ENCODE measurements around the gene ATXN7L2.
A peak's percentile ranks its signal among the peaks of the same experiment; 100 is the strongest.

Gene ATXN7L2

DNA sequence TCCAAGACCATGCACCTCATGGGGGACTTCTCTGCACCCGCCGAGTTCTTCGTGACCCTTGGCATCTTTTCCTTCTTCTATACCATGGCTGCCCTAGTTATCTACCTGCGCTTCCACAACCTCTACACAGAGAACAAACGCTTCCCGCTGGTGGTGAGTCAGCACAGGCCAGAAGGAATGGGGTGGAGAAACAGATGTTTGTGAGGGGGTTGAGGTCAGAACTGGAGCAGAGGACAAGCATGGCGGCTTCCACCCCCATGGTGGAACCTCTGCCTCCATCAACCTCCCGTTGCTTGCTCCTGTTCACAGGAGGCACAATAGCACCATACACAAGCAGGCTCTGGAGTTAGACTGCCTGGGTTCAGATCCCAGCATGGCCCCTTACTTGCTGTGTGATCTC lies 6.9 kb upstream of the ATXN7L2 start:
- DNase-seq, result no peak

DNA sequence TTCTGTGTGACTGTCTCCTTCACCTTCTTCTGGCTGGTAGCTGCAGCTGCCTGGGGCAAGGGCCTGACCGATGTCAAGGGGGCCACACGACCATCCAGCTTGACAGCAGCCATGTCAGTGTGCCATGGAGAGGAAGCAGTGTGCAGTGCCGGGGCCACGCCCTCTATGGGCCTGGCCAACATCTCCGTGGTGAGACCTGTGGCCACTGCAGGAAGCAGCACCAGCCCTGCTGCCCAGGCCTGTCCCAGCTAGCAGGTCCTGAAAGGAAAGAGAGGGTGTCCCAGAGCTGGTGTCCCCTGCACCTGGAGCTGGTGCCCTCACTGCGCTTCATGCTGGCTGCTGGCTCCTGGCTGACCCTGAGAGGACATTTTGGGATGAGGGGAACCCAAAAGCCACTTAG lies 5.9 kb upstream of the ATXN7L2 start:
- DNase-seq, result no peak

DNA sequence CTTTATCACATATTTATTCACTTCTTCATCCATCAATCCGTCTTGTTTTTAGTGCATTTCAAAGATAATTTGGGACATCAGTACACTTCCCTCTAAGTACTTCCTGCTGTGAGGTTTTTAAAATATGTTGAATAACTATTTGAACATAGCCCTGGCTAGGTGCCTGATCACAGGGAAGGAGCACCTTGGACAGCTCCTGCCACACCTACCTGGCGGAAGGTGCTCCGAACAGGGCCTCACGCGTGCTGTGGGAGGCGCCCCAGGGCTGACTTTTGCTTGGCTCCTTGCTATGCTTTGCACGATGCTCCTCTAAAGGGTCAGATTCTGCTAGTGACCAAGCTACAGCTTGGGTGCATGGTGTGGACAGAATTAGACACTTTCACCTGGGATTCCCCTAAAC lies 4.9 kb upstream of the ATXN7L2 start:
- peak in 1 of 4 experiments; percentile 24 for DNase-seq

DNA sequence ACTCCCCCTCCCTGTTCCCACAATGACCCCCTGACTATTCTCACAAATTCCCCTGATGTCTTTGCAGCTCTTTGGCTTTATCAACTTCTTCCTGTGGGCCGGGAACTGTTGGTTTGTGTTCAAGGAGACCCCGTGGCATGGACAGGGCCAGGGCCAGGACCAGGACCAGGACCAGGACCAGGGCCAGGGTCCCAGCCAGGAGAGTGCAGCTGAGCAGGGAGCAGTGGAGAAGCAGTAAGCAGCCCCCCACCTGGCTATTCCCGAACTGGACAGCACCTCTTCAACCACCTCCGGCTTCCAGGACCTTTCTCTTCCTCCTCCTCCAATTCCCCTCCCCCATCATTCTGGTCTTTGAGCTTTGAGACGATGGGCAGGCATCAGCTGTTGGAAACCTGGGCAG lies 4.4 kb upstream of the ATXN7L2 start:
- DNase-seq, result no peak

DNA sequence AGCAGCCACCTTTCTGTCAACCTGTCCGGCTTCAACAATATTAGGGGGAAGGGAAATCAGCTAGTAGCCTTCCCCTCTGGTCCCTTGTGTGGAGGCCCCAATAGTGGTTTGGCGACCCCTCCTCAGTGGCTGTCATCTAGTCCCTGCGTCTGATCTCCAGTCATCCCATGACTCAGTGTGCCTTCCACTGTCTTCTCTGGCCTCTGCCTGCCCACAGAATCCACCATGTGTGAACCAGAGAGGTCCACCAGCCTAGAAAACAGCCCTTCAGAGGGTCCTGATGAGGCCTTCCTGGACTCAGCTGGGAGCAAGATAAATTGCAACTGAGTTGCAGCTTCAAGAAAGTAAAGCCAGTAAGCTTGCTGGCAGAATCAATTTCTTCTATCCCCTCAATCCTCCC lies 3.8 kb upstream of the ATXN7L2 start:
- no peak for DNase-seq

DNA sequence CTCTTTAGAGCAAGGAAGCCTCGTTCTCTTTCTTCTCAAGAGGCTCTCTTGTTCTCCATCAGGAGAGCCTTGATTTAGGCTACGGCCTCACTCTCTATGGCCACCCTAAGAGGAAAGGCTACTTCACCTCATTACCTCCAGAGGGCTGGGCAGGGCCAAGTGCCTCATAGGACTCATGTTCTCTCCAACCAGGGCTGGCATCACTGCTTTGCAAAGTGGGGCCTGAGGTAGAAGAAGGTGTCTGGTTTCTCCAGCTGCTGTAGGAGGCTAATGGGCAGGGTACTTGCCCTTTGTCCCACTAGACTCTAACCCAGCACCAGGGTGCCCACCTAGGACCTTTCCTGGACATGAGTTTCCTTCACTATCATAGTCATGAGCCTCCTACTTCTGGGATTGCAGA lies 2.1 kb upstream of the ATXN7L2 start:
- no peak for DNase-seq

DNA sequence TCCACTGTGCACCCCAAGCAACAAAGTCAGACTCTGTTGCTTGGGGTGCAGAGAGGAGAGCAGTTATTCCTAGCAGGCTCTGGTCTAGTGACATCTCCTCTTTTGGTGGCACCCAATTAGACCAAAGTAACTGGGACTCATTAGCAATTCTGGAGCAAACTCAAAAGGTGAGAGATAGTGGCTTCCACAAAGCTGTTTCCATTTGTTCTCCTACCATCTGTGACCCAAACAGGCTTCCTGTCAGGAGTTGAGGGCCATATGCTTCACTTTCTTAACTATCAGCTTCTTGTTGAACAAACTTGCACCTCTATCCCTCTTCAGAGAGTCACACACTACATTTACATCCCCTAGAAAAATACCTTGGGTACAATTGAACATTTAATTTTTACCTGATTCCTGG lies 1.5 kb upstream of the ATXN7L2 start:
- DNase-seq, result no peak

DNA sequence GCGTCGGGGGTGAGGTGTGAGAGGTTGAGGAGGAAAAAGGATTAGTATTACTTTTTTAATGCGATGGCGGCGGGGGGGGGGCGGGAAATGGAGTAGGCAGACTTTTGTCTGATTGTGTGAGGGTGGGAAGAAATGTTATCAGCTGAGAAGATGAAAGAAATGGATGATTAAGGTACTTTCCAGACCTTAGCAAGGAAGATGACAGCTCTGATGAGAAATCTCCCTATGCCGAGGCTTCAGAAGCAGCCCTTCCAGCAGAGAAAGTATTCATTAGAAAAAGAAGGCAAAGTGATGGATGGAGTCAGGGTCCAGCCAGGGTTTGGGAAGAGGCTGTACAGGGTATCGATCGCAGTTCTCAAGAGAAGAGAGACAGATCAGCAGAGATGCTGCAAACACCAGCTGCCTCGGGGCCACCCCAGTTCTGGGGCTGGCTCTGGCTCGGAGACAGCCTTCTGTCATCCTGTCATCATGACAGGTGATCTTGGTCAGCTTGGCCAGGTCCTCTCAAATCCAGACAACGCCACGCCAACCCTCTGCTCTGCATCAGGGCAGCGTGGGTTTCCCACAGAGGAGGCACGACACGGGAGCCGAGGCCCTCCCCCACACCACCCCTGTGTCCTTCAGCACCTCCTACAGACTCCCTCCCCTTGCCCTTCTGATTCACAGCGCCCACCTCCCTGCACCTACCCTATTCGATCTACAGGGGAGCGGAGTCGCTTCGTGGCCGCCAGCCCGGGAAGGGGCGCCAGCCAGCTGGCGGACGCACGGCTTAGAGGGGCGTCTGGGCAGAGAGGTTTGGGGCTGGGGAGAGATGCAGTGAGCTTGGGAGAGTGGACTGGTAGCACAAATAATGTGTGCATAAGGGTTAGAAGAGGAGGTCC lies 674 bp upstream of the ATXN7L2 start:
- DNase-seq, result peak in 1 of 4 experiments; percentile 31

DNA sequence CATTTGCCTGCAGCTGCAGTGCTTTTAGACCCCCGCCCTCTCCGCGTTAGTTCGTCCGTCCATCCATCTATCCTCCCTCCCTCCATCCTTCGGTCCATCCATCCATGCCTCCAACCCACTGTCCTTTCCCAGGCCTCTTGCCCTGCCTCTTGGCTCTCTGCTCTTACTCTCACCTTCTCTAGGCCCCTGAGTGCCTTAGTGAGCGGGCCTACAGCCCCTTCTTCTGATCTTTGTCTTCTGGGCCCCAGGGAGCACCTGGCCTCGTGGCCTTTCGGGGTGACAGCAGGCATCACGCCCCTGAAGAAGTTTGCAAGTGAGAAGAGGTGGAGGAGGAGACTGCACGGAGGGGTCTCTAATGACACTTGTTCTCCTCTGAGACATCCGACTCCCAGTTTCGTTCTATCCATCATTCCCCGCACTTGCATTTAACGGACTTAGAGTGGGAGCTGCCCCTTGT lies 842 bp downstream of the ATXN7L2 start:
- no peak for DNase-seq

DNA sequence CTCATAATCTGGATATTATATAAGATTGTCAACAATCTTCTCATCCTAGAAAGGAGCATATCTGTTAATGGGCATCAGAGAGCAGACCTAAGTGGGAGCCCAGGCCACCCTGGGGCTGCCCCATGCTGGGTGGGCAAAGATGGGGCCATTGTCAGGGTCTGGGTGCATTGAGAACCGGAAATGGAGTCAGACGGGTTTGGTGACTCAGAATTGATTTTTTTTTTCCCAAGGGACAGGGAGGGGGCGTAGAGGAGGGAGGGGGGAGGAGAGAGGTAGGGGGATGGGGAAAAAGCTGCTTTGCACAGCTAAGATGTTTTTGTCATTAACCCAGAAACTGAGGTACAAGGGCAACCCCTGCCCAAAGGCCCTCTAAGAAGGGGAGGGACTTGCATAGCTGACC lies 1.3 kb downstream of the ATXN7L2 start:
- no peak for DNase-seq

DNA sequence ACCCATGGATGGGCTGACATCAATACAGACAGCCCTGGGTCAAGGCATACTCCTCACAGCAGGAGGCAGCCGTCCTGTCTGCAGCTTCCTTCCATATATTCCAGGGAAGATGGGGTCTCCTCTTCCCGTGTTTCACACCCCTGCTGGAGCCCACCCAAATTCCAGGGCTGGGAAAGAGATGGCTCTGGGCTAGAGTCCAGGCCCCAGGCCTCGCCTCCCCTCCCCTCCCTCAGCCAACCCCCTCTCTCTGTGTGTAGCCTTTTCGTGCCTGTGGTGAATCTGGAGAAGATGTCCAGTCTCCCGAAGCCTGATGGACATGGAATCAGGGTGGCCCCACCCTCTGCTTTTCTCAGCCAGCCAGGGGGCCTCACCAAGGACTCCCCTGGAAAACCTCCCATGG lies 3.6 kb downstream of the ATXN7L2 start:
- no peak for DNase-seq

DNA sequence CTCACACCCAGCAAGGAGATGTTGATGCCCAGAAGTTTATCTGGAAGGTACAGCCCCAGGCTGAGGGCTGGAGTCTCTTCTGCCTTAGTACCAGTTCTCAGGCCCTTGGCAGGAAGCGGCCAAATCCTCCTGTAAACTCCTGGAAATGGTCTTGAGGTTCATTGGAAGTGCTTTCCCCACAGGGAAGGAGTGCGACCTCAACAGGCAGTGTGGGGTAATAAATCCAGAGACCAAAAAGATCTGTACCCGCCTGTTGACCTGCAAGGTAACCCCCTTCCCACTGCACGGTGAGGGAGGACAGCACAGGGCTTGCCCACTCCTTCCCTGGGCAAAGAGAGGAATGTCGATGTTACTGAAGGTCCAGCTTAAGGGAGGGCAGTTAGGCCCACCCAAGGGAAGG lies 4.5 kb downstream of the ATXN7L2 start:
- no peak for DNase-seq

DNA sequence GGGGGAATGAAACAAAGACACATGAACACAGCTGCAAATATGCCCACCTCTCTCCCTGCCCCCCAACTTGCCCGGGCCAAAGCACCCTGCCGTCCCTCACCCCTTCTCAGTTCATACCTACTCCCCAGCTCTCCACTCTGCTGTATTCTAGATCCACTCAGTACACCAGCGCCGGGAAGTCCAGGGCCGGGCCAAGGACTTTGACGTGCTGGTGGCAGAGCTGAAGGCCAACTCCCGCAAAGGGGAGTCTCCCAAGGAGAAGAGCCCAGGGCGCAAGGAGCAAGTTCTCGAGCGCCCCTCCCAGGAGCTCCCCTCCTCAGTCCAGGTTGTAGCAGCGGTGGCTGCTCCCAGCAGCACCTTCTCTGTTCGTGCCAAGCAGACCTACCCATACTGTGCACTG lies 5.0 kb downstream of the ATXN7L2 start:
- DNase-seq, result no peak

DNA sequence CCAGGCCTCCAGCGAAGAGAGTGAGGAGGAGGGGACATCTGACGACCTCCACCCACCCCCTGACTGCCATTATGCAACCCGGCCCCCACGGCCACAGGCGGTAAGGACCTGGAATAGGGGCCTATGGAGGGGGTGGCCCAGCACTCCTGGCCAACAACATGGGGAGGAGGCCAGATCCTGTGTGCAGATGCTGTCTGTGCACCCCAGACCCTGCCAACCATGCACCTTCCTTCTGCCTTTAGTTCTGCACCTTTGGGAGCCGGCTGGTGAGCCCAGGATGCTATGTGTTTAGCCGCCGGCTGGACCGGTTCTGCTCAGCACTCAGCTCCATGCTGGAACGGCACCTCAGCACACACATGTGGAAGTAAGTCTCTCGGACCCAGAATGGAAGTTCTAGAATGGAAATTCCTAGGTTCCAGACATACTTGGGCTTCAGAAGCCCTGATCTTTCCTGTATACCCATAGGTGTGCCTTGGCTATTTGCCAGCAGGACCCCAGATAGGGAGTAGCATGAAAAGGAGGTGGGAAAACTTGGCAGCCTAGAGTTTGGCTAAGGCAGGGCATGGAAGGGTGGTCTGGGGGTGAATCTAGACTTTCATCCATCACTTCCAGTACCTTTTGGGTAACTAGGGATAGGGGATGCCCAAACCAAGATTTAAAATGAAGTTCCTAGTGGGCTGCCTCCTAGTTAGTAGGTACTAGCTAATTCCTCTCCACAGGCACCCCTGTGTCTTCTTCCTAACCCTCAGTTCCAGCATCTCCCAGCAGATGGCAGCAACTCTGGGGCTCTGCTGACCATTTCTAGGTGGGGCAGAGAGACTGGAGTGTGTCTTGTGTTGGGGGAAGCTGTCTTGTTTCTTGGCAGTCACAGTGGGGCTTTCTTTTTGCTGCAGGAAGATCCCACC lies 6.6 kb downstream of the ATXN7L2 start:
- DNase-seq, result peak in 3 of 4 experiments; percentile 39 to 66 (median 58)

DNA sequence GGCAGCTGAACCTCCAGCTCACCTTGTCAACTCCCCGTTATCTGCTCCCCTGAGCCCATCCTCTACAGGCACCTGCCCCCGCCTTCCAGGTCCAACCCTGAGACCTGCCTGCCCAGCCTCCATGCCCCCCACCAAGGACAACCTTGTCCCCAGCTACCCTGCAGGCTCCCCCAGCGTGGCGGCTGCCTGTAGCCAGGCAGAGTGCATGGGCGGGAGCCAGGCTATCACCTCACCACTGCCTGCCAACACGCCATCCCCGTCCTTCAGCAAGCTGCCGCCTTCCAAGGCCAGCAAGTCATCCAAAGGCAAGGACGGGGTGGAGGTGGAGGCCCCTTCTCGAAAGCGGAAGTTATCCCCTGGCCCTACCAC lies 7.2 kb downstream of the ATXN7L2 start:
- DNase-seq, result no peak

DNA sequence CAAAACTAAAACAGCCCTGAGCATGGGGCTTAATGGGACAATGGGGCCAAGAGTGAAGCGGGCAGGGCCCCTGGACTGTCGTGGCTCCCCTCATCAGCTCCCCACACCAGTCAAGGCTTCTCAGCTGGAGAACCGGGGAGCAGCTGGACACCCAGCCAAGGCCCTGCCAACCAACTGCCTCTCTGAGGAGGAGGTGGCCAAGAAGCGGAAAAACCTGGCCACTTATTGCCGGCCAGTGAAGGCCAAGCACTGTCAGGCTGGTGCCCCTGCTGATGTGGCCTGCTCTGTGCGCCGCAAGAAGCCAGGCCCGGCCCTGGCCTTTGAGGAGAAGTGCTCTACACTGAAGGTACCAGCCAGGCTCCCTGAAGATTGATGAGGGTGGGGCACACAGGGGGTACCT lies 7.7 kb downstream of the ATXN7L2 start:
- no peak for DNase-seq

DNA sequence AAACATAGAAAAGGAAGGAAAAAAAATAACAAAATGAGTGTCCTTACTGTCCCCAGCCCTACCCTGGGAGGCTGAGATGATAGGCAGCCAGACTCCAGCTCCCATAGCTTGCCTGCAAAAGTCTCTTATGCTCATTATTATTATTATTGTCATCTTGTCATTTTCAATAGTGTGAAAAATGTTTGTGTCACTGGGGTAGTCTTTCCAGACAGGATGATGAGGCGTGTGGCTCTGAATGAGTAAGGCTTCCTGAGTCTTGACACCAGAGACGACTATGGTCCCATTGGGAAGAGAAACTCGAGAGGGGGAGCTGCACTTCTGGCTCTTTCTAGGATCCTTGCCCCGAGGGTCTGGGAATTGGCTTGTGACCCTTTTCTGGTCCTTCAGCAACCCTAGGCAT lies 9.1 kb downstream of the ATXN7L2 start:
- no peak for DNase-seq

DNA sequence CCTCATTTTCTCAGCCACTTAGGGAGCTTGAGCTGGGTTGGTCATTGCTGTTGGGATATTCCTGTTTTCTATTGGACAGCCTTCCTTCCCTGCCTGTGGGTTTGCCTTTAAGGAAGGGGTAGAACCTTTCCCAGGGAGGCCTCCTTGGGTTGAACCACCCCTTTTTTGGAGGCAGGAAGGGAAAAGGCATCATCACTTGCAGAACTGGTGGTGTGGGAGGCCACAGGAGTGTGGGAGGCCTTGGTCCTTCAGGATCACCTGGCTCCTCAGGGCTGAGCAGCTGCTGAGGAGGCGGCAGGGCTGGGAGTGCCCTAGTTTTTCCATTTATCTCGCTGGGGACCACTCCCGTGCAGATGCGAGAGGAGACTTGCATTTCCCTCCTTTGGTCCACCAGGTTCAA lies 9.5 kb downstream of the ATXN7L2 start:
- no peak for DNase-seq

DNA sequence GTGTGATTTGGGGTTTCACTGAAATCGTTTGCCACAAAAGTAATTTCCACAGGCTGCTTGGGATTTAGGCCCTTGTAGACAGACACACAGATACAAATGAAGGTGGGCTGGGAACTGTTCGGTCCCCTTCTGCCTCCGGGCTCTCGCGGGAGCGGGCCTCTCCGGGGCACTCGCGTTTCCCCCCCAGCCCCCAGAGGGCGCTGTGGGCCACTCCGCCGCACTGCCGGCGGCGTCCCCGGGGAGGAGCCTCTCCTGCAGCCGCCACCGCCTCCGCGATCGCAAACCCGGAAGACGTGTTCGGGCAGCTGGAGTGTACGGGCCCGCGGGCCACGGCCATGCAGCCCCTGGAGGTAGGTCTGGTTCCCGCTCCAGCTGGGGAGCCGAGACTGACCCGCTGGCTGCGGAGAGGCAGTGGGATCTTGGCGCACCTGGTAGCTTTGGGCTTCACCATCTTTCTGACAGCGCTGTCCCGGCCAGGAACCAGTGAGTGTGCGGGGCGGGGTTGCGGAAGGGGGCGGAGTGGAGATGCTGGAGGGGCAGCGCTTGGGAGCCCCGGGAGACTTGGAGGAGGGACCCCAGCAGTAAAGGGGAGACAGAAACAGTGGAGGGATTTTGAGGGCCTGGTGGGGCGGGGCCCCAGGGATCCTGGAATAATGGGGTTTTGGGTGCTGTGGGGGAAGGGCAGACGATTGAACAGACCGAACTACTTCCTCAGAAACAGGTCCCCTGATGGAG lies 10.3 kb downstream of the ATXN7L2 start, which contains the start of gene CYB561D1:
Gene CYB561D1, plus strand, starts transcription at position 290 of the 735 bp plus-strand sequence. Its CDS starts 46 bp downstream, at position 336.
- peak; percentile 62 to 88 (median 84) for DNase-seq

DNA sequence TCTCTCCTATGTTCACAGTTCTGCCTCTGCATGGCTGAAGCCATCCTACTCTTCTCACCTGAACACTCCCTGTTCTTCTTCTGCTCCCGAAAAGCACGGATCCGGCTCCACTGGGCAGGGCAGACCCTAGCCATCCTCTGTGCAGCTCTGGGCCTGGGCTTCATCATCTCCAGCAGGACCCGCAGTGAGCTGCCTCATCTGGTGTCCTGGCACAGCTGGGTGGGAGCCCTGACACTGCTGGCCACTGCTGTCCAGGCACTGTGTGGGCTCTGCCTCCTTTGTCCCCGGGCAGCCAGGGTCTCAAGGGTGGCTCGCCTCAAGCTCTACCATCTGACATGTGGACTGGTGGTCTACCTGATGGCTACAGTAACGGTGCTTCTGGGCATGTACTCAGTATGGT lies 12.0 kb downstream of the ATXN7L2 start:
- DNase-seq, result no peak

DNA sequence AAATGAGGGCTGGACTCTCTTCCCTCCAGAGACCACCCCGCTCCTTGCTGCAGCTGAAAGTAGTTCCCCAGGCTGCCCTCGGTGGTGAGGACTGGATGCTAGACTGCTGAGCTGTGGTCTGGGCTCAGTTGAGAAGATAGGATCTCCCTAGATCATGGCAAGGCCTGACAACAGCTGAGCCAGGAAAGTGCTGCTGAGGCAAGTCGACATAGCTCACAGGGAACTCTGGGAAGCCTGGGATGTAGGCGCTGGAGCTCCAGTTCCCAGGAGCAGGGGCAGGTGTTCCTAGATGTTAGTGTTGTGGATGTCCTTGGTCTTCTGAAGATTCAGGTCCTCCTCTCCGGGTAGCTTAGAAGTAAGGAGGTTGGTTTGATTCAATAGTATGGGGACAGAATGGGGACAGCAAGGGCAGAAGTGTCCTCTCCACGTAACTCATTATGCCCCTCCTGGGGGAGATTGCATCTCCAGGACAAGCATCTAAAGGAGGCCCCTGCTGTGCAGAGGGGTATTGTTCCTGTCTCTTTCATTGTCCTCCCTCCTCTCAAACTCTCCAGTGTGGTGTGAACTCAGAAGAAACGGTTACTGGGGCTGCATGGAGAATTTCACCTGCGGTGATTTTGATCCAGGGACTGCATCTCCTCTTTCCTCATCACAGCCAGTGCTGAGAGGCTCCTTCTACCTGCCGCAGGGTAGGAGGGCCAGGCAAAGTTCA lies 13.9 kb downstream of the ATXN7L2 start:
- DNase-seq, result no peak

DNA sequence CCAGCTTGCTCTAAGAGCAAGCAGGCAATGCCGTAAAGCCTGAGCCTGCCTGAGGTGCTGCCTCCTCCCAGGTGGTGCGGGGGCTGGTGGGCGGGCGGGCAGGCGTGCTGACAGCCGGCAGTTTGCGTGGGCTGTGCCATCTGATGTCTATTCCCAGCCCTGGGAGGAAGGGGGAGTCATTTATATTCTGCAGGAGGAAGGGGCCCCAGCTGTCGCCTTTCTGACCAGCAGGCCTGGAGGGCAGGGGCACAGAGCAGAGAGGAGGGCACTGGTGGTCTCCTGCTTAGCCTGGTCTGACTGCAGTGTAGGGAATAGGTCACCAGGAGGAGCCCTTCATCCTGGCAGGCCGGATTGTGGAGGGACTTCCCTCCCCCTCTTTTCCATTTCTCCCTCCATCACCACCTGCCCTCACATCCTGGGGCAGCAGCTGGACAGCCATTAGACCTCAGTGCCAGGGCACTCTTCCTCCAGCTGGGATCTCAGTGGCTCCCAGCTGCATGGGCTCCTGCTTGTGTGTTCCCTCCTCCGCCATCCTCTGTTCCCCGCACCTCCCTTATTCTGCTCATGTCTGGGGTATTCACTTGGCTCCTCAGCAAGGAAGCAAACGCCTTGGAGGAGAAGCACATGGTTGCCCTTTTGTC lies 14.6 kb downstream of the ATXN7L2 start:
- DNase-seq, result peak in 1 of 4 experiments; percentile 11

Measured in activated naive CD4-positive, alpha-beta T cell (primary cell).